SW480 (cell line): ENCODE measurements around the gene POLR1C.
"Not testable (repeated sequence)": the region's sequence is repeated elsewhere in the genome, so short reads cannot be mapped to it uniquely, and the experiment has no call there.

Experiments used
- DNase-seq: peaks from one replicate; pipeline ENCODE4 v3.0.0-alpha.2; 2016; ENCODE audit warnings: low spot score

POLR1C gene

DNA sequence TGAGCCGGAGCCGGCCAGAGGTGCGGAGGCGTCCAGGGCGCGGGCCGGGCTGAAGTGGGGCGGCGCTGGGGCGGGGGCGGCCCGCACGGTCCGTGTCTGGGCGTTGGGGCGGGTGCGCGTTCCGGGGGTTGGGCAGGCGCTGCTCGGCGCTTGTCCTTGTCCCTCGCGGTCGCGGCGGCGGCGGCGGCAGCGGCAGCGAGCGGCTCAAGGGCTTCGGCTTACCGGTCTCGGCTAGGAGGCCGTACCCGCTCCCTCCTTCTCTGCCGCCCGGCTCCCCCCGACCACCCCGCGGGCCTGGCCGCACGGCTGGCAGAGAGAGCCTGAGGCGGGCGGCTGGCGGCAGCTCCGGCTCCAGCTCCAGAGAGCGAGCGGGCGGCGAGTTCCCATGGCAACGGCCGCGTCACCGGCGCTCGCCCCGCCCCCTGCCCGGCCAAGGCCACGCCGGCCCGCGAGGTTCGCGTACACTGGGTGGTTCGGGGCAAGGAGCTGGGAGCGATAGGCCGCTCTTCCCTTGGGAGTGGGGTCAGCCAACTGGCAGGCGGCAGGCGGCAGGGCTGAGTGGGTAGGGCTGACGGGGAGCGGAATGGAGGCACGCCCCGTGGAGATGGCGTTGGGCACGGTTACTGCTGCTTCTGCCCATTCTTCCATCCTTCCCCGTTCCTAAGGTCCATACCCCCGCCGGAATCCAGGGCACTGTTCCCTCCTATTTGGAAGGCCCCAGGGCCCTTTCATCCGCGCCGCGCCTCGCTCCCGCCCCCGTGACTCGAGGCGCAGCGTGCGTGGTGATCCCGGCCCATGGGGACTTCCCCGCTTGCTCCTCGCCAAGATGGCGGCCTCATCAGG is 6.7 kb upstream of the POLR1C start, which contains the start of gene LRRC73:
Gene LRRC73, minus strand, starts transcription at position 363 of the 843 bp plus-strand sequence. CDS start 561 bp downstream, outside the sequence.
- peak; percentile 61 for DNase-seq

GRCh38 chr6:43510827-43511163 is 6.1 kb upstream of the POLR1C start:
- peak; percentile 42 for DNase-seq

DNA sequence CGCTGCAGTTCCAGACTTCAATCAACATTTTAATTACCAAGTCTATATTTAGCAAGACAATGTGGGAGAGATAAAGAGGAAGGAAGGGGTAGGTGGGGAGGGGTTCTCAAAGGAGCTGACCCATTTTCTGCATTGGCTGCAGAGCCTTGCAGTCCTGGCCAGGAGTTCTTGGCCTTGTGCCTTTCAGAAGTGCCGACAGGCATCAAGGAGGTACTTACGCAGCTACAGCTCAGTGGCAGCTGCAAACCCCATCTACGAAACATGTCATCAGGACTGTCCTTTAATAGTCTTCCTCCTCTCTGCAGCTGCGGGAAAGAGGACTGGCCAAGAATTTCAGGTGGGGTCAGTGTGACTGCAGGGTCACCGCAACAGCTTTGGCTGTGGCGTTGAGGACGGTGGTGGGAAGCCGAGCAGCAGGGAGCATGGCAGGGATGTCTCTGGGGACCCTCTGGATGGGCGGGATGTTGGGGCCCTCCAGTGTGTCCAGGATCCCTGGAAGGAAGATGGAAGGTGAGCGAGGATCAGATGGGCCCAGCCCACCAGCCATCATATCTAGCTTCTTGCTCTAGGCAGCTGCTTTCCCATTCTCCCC is 5.0 kb upstream of the POLR1C start:
- no peak for DNase-seq

GRCh38 chr6:43515808-43516207 is 1.1 kb upstream of the POLR1C start:
- no peak for DNase-seq

- no peak for DNase-seq
Measured at GRCh38 chr6:43516367-43516696, 557 bp upstream of the POLR1C start.

DNA sequence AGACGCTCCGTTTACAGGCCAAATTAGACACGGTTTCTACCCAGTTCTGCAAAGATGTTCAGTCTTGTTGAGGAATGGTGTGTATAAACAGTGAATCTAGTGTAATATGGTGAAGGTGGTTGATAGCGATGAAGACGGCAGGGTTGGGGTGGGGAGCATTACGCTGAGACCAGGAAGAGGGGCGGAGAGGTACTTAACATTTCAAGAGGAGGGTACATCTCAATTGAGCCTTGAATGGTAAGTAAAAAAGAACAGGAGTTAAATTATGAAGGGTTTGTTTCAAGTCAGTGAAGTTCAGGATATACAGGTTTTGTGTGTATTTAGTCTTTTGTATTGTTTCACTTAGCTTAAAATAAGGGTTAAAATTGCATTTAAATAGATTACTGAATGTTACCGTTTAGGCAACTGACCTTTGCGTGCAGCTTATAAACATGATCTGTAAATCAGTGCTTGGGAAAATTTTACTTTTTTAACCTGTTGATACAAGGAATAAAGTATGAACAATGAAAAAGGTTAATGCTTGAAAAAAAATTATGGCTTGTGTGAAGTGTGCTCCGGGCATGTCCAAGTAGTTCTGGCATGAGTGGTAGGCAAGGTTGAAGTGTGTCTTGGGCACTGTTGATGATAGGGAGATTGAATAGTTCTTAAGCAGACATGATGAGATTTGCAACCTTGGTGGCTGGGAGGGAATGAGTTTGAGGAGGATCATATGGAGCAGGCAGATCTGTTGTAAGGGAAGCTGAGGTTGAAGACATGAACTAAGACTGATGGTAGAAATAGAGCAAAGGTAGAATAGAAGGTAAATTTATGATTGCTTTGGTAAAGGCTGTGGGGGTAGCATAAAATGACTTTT is 842 bp downstream of the POLR1C start:
- DNase-seq: no peak

GRCh38 chr6:43520097-43520496 is 3.2 kb downstream of the POLR1C start:
- DNase-seq: no peak

DNA sequence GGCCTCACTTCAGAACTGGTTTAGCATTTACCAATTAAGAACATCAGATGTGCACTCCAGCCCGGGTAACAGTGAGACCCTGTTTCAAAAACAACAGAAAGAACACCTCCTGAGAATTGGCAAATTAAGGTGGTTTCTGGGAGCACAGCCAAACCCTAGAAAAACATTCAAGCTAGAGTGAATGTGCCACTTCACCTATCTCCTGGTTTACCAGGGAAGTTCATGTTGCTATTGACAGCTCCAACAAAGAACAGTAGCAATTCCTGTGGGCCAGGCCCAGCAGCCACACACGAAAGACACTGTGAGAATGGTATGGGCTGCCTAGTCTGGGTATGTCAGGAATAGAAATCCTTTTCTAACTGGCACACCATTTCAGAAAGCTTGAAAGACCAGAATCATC is 4.9 kb downstream of the POLR1C start:
- no peak for DNase-seq

DNA sequence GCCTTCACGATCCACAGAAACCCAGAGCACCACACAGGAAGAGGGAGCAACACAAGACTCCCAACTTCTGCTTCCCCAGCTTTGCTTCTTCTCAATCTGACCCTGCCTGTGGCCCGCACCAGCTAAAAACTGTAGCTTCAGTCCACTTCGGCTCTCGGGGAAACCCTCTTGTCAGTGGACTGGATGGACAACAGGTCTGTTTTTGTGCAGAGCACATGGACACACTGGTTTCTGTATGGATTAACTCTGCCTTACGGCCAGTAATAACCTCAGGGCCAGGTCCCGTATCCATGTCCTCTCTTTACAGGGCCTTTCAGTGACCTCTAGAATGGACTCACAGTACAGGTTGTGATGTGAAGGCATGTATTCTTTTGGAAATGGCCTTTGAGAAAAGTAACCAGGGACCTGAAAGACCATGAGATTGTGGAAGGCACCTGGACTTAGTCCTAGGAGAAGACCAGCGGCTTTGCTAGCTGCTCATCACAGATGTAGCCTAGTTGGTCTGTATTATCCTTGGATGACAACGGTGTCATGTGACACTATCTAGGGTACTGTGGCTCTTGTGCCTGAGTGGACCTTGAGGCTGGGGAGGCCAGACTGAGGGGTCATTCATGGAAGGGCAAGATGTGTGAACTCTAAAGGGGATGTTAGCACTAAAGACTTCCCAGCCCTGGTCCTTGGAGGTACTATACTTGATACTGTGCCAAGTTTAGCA is 5.8 kb downstream of the POLR1C start:
- no peak for DNase-seq

DNA sequence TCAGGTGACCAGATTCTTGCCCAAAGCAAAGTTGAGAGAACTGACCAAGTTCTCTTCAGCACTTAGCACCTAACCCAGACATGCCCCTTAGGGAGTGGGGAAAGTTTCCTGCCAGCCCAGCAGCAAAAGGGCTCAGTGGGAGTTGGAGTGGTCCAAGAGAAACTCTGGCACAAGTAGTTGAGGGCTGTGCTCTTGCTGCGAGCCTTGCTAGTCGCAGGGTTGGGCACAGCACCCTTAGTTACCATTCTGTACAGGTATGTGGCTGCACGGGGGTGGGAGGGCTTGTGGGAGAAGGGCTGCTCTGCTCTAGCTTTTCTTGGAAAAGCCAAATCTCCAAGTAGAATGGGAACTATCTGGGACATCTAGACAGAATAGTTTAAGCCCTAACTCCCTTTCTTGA is 6.4 kb downstream of the POLR1C start:
- DNase-seq: no peak

DNA sequence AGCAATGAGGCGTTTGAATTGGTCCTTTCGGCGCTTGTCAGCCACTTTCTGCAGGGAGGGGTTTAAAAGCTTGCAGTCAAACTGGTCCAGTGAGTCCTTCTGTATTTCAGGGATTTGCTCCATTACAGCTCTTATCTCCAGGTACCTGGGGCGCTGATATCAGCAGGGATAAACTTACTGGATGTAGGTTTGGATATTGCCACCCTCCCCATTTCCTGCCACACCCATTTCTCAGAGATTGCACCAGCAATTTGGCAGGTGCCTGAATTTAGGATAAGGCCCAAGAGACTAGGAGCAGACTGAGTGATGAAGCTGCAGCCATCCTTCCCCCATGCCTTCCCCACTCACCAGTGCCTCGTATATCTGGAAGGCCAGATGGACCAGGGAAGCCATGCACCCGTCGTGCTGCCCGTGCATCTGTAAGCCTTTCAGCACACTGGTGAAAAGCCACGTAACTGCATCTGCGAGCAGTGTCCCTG is 7.6 kb downstream of the POLR1C start:
- no peak for DNase-seq

DNA sequence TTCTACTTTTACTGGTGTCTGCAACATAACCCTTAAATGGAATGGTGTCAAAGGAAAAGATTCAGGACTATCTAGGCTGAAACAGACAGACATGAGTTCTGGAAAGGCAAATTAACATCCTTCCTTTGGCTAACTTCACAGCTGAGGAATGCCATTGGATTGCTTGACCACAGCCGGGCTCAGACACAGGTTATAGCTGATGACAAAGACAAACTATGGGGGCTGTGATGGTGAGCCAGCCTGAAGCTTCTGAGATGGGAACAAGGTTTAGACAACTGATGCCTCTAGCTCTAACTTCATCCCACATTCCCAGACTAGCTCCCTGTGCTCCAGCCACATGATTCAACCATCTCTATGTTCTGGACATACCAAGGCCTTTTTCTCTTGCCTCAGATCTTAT is 15.3 kb downstream of the POLR1C start:
- no peak for DNase-seq

GRCh38 chr6:43538986-43539385 is 22.1 kb downstream of the POLR1C start:
- DNase-seq: not testable (repeated sequence)

GRCh38 chr6:43539409-43539808 is 22.5 kb downstream of the POLR1C start:
- not testable (repeated sequence) for DNase-seq

DNA sequence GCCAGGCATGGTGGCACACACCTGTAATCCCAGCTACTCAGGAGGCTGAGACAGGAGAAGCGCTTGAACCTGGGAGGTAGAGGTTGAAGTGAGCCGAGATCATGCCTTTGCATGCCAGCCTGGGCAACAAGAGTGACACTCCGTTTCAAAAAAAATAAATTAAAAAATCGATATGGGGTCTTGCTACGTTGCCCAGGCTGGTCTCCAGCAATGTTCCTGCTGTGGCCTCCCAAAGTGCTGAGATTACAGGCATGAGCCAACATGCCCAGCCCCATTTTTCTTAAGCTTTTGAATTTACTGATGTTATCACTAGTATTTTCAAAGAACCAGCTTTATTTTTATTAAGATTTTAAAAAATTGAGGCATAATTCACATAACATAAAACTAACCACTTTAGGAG is 23.6 kb downstream of the POLR1C start:
- no peak for DNase-seq

DNA sequence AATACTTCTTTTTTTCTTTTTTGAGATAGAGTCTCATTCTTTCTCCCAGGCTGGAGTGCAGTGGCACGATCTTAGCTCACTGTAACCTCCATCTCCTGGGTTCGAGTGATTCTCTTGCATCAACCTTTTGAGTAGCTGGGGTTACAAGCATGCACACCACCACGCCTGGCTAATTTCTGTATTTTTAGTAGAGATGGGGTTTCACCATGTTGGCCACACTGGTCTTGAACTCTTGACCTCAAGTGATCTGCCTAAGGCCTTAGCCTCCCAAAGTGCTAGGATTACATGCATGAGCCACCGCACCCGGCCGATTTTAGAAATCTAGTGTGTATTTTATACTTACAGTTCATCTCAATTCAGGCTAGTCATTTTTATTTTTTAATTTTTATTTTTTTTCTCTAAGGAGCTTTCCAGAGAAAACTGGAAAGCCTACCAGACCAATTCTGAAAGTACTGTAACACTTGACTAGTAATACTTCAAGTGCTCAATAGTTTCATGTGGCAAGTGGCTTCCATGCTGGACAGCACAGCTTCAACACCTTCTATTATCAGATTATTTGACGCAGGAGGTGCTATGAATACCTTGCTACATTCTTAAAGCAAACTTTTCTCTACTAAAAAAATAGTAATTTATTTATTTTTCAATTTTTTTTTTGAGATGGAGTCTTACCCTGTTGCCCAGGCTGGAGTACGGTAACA is 25.0 kb downstream of the POLR1C start:
- DNase-seq: no peak

DNA sequence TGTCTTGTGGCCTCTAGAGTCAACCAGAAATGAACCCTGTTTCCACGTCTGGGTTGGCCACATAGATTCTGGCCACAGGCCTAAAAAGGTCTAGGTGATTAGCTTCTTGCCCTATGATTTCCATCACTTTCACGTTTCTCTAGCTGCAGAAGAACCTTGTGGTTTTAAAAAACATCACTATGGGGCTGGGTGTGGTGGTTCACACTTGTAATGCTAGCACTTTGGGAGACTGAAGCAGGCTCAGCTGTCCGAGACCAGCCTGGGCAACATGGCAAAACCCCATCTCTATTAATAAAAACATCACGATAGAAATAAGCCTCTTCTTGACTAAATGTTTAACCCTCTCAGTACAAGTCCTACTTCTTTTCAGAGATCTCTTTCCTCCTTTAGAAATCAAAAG is 27.6 kb downstream of the POLR1C start:
- no peak for DNase-seq

- DNase-seq: no peak
Measured at GRCh38 chr6:43547222-43547621, 30.3 kb downstream of the POLR1C start.

DNA sequence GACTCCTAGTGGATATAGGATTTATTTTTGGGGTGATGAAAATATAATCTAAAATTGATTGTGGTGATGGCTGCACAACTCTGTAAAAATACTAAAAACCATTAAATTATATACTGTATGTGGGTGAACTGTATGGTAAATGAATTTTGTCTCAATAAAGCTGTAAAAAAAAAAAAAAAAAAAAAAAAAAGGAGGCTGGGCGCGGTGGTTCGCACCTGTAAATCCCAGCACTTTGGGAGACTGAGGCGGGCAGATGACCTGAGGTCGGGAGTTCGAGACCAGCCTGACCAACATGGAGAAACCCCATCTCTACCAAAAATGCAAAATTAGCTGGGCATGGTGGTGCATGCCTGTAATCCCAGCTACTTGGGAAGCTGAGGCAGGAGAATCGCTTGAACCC is 40.7 kb downstream of the POLR1C start:
- not testable (repeated sequence) for DNase-seq

- no peak for DNase-seq
Measured at GRCh38 chr6:43559328-43559727, 42.4 kb downstream of the POLR1C start.

DNA sequence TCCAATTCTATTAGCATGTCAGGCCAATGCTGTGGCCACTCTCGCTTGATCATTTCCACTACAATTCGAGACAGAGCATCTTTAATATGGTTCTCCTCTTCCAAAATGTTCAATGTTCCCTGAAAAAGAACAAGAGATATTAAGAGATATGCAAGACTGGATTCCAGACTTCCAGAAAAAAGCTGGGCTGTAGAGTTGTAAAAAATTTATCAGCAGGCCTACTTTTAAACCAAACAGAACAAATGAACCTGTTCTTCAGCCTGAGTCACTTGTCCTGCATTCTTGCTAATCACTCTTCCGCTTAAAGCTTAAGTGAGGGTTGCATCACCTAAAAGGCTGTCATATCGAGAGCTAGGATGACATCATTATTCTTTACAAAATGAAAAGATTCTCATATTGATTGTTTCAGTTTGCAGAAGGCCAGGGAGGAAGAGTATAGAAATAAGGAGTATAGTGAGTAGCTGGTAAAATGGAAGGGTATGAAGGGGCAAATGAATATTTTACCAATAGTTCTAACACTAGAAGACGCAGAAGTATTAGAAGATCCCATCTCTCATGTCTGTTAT is 54.1 kb downstream of the POLR1C start:
- DNase-seq: peak; percentile 3
